HepG2 (cell line): ENCODE data around the gene TMEM231. TPM values are rescaled to one million over a fixed set of nuclear protein-coding genes. Genes with fewer than 3 reads are reported as not detected.

ENCODE experiments used
- AHDC1 ChIP-seq: sonication (generic); formaldehyde crosslinking; IDR thresholded peaks from 2 replicates; pipeline ENCODE4 v1.5.1; 2020; ENCODE audit warnings: mild to moderate bottlenecking, missing genetic modification reagents, borderline replicate concordance
- CBX5 ChIP-seq: sonication (generic); formaldehyde crosslinking; IDR thresholded peaks from 2 replicates; pipeline ENCODE4 v1.4.0; 2020; ENCODE audit warnings: missing genetic modification reagents, borderline replicate concordance
- CENPX ChIP-seq: sonication (generic); formaldehyde crosslinking; IDR thresholded peaks from 2 replicates; pipeline ENCODE4 v1.9.0; 2021; ENCODE audit warnings: mild to moderate bottlenecking, missing genetic modification reagents, moderate library complexity
- CHCHD3 ChIP-seq: sonication (generic); formaldehyde crosslinking; IDR thresholded peaks from 2 replicates; pipeline ENCODE4 v1.8.0; 2022; ENCODE audit warnings: mild to moderate bottlenecking, missing genetic modification reagents, moderate library complexity
- CREM ChIP-seq, 2 experiments: sonication (generic) in 1 of 2; formaldehyde crosslinking in 1 of 2; IDR thresholded peaks; 2 replicates each; pipeline versions ENCODE4 v1.4.0 to v1.6.1; 2016 to 2020; ENCODE audit warnings: antibody characterized with exemption in 1 of 2, mild to moderate bottlenecking in 1 of 2, missing genetic modification reagents in 1 of 2
- EP300 ChIP-seq, 3 experiments: sonication (generic) in 1 of 3; formaldehyde crosslinking in 1 of 3; IDR thresholded peaks; 2 replicates each; pipeline versions ENCODE4 v1.5.1 to v1.6.1; 2011 to 2020; ENCODE audit warnings: low read depth in 2 of 3, low read length in 2 of 3, borderline replicate concordance in 1 of 3, improper control_type of control experiment in 1 of 3, mild to moderate bottlenecking in 1 of 3, missing genetic modification reagents in 1 of 3, moderate library complexity in 1 of 3
- ERF ChIP-seq: IDR thresholded peaks from 2 replicates; pipeline ENCODE4 v1.6.1; 2018; ENCODE audit warnings: missing biosample characterization, missing genetic modification reagents
- ESRRA ChIP-seq: sonication (generic); formaldehyde crosslinking; IDR thresholded peaks from 2 replicates; pipeline ENCODE4 v1.5.1; 2020; ENCODE audit warnings: mild to moderate bottlenecking, low read depth, missing genetic modification reagents
- FOXP1 ChIP-seq, 2 experiments: fragments of 450-650 bp in 1 of 2; IDR thresholded peaks; 2 replicates each; pipeline ENCODE4 v1.6.1; 2017 to 2018; ENCODE audit warnings: antibody characterized with exemption in 1 of 2
- FOXP4 ChIP-seq: sonication (generic); formaldehyde crosslinking; IDR thresholded peaks from 2 replicates; pipeline ENCODE4 v1.4.0; 2020; ENCODE audit warnings: missing genetic modification reagents
- HOXA9 ChIP-seq: sonication (generic); formaldehyde crosslinking; IDR thresholded peaks from 2 replicates; pipeline ENCODE4 v1.8.1; 2022; ENCODE audit warnings: missing genetic modification reagents, mild to moderate bottlenecking, moderate library complexity, borderline replicate concordance
- NFATC3 ChIP-seq: sonication (generic); formaldehyde crosslinking; IDR thresholded peaks from 2 replicates; pipeline ENCODE4 v1.5.1; 2020; ENCODE audit warnings: mild to moderate bottlenecking, missing genetic modification reagents
- NFYC ChIP-seq: IDR thresholded peaks from 2 replicates; pipeline ENCODE4 v1.6.1; 2016; ENCODE audit warnings: missing genetic modification reagents, missing compliant biosample characterization
- PCBP1 ChIP-seq: fragments of 200-400 bp; formaldehyde crosslinking; IDR thresholded peaks from 2 replicates; pipeline ENCODE4 v1.6.1; 2017; ENCODE audit warnings: mild to moderate bottlenecking, low read depth, low read length, borderline replicate concordance
- TRIM24 ChIP-seq: sonication (generic); formaldehyde crosslinking; IDR thresholded peaks from 2 replicates; pipeline ENCODE4 v1.8.0; 2022; ENCODE audit warnings: mild to moderate bottlenecking, missing genetic modification reagents
- ZSCAN9 ChIP-seq: IDR thresholded peaks from 2 replicates; pipeline ENCODE4 v1.6.1; 2016; ENCODE audit warnings: borderline replicate concordance
- polyA plus RNA-seq, 8 experiments: library from polyadenylated mRNA; depleted of rRNA in 3 of 8; stranded (reverse) in 7 of 8; unstranded in 1 of 8; fragments of >200 nt; fragmentation: Illumina TruSeq in 4 of 8; extraction: Trizol in 4 of 8; gene quantifications; 2 replicates each; pipeline versions ENCODE4 v1.2.1 to v1.2.3, GENCODE V29; 2011 to 2016; ENCODE audit warnings: low read depth in 4 of 8, missing spikeins in 1 of 8, mixed read lengths in 1 of 8; ENCODE audit not compliant: insufficient read depth in 1 of 8
- total RNA-seq, 5 experiments: library from RNA; depleted of rRNA; stranded (reverse); fragments of >200 nt; fragmentation: Illumina TruSeq; extraction: Trizol; gene quantifications; 2 replicates each; pipeline ENCODE4 v1.2.3, GENCODE V29; 2016; ENCODE audit warnings: low read depth in 1 of 5
- TF ChIP-seq, protein P1 (sequence below): sonication (generic); formaldehyde crosslinking; IDR thresholded peaks from 2 replicates; pipeline ENCODE4 v1.5.0; 2020; ENCODE audit warnings: mild to moderate bottlenecking, missing genetic modification reagents, moderate library complexity

The TMEM231 gene
- total and polyA plus RNA-seq, 2 of the 13 experiments (the other 11 are each of a cell fraction or from before 2014, with no cell fraction given): 3.5 to 7.4 TPM

DNA sequence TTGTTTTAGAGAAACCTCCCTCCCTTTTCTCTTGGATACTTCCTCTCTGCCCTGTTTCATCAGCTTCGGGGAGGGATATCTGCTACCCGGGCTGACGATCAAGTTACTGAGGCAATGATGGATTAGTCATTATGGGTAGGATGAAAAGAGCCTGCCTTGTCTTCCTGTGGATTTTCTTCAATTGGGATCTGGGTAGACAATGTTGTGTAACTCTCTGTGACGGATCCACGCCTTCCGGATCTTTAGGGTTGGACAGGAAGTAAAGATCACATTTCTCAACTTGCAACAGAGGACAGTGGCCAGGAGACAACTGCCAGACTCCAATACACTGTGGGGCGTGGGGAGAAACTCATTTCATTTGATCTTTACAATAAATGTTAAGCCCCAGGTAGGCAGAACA is 49.5 kb downstream of the TMEM231 start (continued):
- TF ChIP-seq AHDC1 (CRISPR knock-in tag): 0 out of 2 replicates have a peak, but pooled peaks have one; percentile 21
- TF ChIP-seq CENPX (CRISPR knock-in tag): no peak
- TF ChIP-seq ESRRA (CRISPR knock-in tag): no peak
- TF ChIP-seq PCBP1: no peak
- TF ChIP-seq NFATC3 (CRISPR knock-in tag): no peak
- TF ChIP-seq CBX5 (CRISPR knock-in tag): peak; percentile 23; the same call in 1 of the 2 replicates
- 0 out of 2 replicates have a peak, but pooled peaks have one; percentile 17 for TF ChIP-seq CREM (IDR thresholded peaks at IDR 0.05)
- TF ChIP-seq CREM (CRISPR knock-in tag; IDR thresholded peaks at IDR 0.05): no peak
- no peak for TF ChIP-seq NFYC (CRISPR knock-in tag)
- TF ChIP-seq EP300 (IDR thresholded peaks at IDR 0.05; ENCODE audit: low read depth in 2 of 2, low read length in 2 of 2): peak in 1 of 2 experiments; percentile 64; a peak in 2 of 4 replicates
- TF ChIP-seq EP300 (CRISPR knock-in tag; IDR thresholded peaks at IDR 0.05; ENCODE audit: borderline replicate concordance): no peak; the same call in 1 of the 2 replicates
- TF ChIP-seq TRIM24 (CRISPR knock-in tag): no peak
- no peak for TF ChIP-seq CHCHD3
- TF ChIP-seq, protein P1, sequence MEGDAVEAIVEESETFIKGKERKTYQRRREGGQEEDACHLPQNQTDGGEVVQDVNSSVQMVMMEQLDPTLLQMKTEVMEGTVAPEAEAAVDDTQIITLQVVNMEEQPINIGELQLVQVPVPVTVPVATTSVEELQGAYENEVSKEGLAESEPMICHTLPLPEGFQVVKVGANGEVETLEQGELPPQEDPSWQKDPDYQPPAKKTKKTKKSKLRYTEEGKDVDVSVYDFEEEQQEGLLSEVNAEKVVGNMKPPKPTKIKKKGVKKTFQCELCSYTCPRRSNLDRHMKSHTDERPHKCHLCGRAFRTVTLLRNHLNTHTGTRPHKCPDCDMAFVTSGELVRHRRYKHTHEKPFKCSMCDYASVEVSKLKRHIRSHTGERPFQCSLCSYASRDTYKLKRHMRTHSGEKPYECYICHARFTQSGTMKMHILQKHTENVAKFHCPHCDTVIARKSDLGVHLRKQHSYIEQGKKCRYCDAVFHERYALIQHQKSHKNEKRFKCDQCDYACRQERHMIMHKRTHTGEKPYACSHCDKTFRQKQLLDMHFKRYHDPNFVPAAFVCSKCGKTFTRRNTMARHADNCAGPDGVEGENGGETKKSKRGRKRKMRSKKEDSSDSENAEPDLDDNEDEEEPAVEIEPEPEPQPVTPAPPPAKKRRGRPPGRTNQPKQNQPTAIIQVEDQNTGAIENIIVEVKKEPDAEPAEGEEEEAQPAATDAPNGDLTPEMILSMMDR (CRISPR knock-in tag): no peak
- TF ChIP-seq HOXA9 (CRISPR knock-in tag): no peak
- peak; percentile 21; the same call in 1 of the 2 replicates for TF ChIP-seq FOXP4 (CRISPR knock-in tag)
- no peak for TF ChIP-seq ZSCAN9 (CRISPR knock-in tag)
- TF ChIP-seq ERF (CRISPR knock-in tag): 0 out of 2 replicates have a peak, but pooled peaks have one; percentile 23
- TF ChIP-seq FOXP1 (IDR thresholded peaks at IDR 0.05): no peak
- TF ChIP-seq FOXP1 (CRISPR knock-in tag; IDR thresholded peaks at IDR 0.05): peak; percentile 15; the same call in 1 of the 2 replicates
